ENCODE measurements around the gene ITGA8.
"Not testable (repeated sequence)": the region's sequence is repeated elsewhere in the genome, so short reads cannot be mapped to it uniquely, and the experiment has no call there.

The ITGA8 gene

GRCh38 chr10:15719899-15720634 is at the start of gene ITGA8:
TSS of gene ITGA8 (minus strand) at chr10:15719922. CDS start at chr10:15719771, 151 bp downstream.
- DNase-seq = no peak

GRCh38 chr10:15764892-15765454 is 45.3 kb upstream of the ITGA8 start:
- no peak for DNase-seq

- no peak for DNase-seq
Measured at GRCh38 chr10:15763006-15763405, 43.3 kb upstream of the ITGA8 start.

- DNase-seq = not testable (repeated sequence)
Measured at GRCh38 chr10:15762239-15762638, 42.5 kb upstream of the ITGA8 start.

- DNase-seq = not testable (repeated sequence)
Measured at GRCh38 chr10:15761224-15761623, 41.5 kb upstream of the ITGA8 start.

- no peak for DNase-seq
Measured at GRCh38 chr10:15760681-15761080, 41.0 kb upstream of the ITGA8 start.

- DNase-seq = no peak
Measured at GRCh38 chr10:15759265-15759664, 39.5 kb upstream of the ITGA8 start.

- DNase-seq = no peak
Measured at GRCh38 chr10:15758618-15759017, 38.9 kb upstream of the ITGA8 start.

GRCh38 chr10:15754937-15755336 is 35.2 kb upstream of the ITGA8 start:
- DNase-seq = no peak

- no peak for DNase-seq
Measured at GRCh38 chr10:15751046-15751445, 31.3 kb upstream of the ITGA8 start.

GRCh38 chr10:15748126-15748525 is 28.4 kb upstream of the ITGA8 start:
- DNase-seq = no peak

GRCh38 chr10:15747632-15748031 is 27.9 kb upstream of the ITGA8 start:
- no peak for DNase-seq

- DNase-seq = no peak
Measured at GRCh38 chr10:15745751-15746150, 26.0 kb upstream of the ITGA8 start.

- peak; percentile 27 for DNase-seq
Measured at GRCh38 chr10:15744217-15744865, 24.6 kb upstream of the ITGA8 start.

GRCh38 chr10:15743443-15743842 is 23.7 kb upstream of the ITGA8 start:
- DNase-seq = no peak

- no peak for DNase-seq
Measured at GRCh38 chr10:15742836-15743235, 23.1 kb upstream of the ITGA8 start.

GRCh38 chr10:15742102-15742501 is 22.4 kb upstream of the ITGA8 start:
- DNase-seq = no peak

GRCh38 chr10:15741581-15741980 is 21.9 kb upstream of the ITGA8 start:
- no peak for DNase-seq

- no peak for DNase-seq
Measured at GRCh38 chr10:15740261-15740660, 20.5 kb upstream of the ITGA8 start.

- DNase-seq = no peak
Measured at GRCh38 chr10:15739254-15739970, 19.7 kb upstream of the ITGA8 start.

GRCh38 chr10:15738270-15738925 is 18.7 kb upstream of the ITGA8 start:
- DNase-seq = no peak

GRCh38 chr10:15737656-15738055 is 17.9 kb upstream of the ITGA8 start:
- DNase-seq = no peak

GRCh38 chr10:15735763-15736162 is 16.0 kb upstream of the ITGA8 start:
- no peak for DNase-seq

Measured in midbrain (tissue), 1 donor.